Esophagus muscularis mucosa (tissue), 4 donors: ENCODE data around the gene ADAMTS18. TPM values are rescaled to one million over a fixed set of nuclear protein-coding genes. Genes with fewer than 3 reads are reported as not detected.
"Not testable (repeated sequence)": the region's sequence is repeated elsewhere in the genome, so short reads cannot be mapped to it uniquely, and the experiment has no call there.

ENCODE experiments used
- DNase-seq: peaks from one replicate; pipeline ENCODE4 v3.0.0-alpha.2; 2017; ENCODE audit errors: extremely low spot score
- H3K27ac ChIP-seq, 4 donors: fragments of 200-600 bp; sonication (generic); replicated peaks in 1 of 4; 1 replicate in 3 of 4; 2 replicates in 1 of 4; pipeline ENCODE4 v1.5.1; 2016 to 2019; ENCODE audit warnings: mild to moderate bottlenecking in 1 of 4
- H3K27me3 ChIP-seq, 4 donors: fragments of 200-600 bp; sonication (generic); one replicate each; pipeline versions ENCODE4 v1.5.1 to v1.6.0; 2016 to 2019
- H3K36me3 ChIP-seq, 4 donors: fragments of 200-600 bp; sonication (generic); one replicate each; pipeline ENCODE4 v1.5.1; 2016 to 2019
- H3K4me1 ChIP-seq, 4 donors: fragments of 200-600 bp; sonication (generic); one replicate each; pipeline ENCODE4 v1.5.1; 2016 to 2019
- H3K4me3 ChIP-seq, 4 donors: fragments of 200-600 bp; sonication (generic); 1 replicate in 2 of 4; 2 replicates in 2 of 4; pipeline ENCODE4 v1.5.1; 2016 to 2019; ENCODE audit warnings: mild to moderate bottlenecking in 4 of 4, moderate library complexity in 1 of 4
- H3K9me3 ChIP-seq, 4 donors: fragments of 200-600 bp; sonication (generic); 1 replicate in 3 of 4; 2 replicates in 1 of 4; pipeline ENCODE4 v1.5.1; 2016 to 2019
- EP300 ChIP-seq: sonication (generic); formaldehyde crosslinking; IDR thresholded peaks from one replicate; pipeline ENCODE4 v1.6.1; 2017; ENCODE audit warnings: antibody characterized with exemption
- POLR2A ChIP-seq: fragments of 450-650 bp; IDR thresholded peaks from one replicate; pipeline ENCODE4 v1.6.1; 2017; ENCODE audit warnings: antibody characterized with exemption, moderate library complexity, mild to moderate bottlenecking, low read depth
- POLR2AphosphoS5 ChIP-seq, 2 donors: sonication (generic); formaldehyde crosslinking; IDR thresholded peaks; one replicate each; pipeline ENCODE4 v1.6.1; 2017; ENCODE audit warnings: antibody characterized with exemption in 2 of 2
- WGBS: methylation state at CpG from one replicate; pipeline ENCODE4 v1.1.5; 2018; 5-methylcytosine and 5-hydroxymethylcytosine counted together
- intact Hi-C: fragments of 100-400 bp; cut with DNase I; formaldehyde crosslinking; loops from one replicate; pipeline ENCODE4 v1.15.1; 2023
- total RNA-seq, 4 donors: library from RNA; depleted of rRNA; stranded (reverse); fragments of >200 nt; gene quantifications; one replicate each; pipeline versions ENCODE4 v1.1.0 to v1.2.1, GENCODE V29; 2016
- TF ChIP-seq, protein P1 (sequence below), 3 experiments: fragments of 200-600 bp in 2 of 3; fragments of 450-650 bp in 1 of 3; sonication (generic) in 2 of 3; IDR thresholded peaks; one replicate each; pipeline ENCODE4 v1.5.1; 2017 to 2019; ENCODE audit warnings: antibody characterized with exemption in 3 of 3, mild to moderate bottlenecking in 2 of 3, moderate library complexity in 1 of 3

ADAMTS18 gene
- total RNA-seq, 4 donors from 2014 or later = 0.45 TPM; not detected in 3

DNA sequence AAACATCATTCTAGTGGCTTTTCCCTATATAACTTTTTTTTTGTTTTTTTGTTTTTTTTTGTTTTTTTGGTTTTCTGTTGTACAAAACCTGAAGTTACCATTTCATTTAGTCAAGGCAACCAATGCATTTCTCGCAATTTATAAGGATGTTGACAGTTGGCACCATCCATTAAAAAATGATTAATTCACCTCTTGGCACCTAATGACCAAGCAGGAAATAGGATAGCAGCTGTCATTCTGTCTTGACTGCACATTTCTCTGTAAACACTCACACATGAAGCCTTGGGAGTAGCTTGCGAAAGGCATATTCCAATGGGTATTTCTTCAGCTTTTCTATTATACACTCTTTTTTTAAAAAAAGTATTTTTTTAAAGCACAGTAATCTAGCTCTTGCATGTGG, 158.2 kb downstream of the ADAMTS18 start:
- no peaks in the 10 kb centered on the region for H3K36me3 ChIP-seq
- no peaks in the 10 kb centered on the region for H3K4me1 ChIP-seq
- no peaks in the 10 kb centered on the region for H3K9me3 ChIP-seq
- no peak overlapping the region for H3K4me3 ChIP-seq
- TF ChIP-seq POLR2A (no peak), EP300 (no peak), POLR2AphosphoS5 (IDR thresholded peaks at IDR 0.05) (no peak)
- TF ChIP-seq, protein P1, sequence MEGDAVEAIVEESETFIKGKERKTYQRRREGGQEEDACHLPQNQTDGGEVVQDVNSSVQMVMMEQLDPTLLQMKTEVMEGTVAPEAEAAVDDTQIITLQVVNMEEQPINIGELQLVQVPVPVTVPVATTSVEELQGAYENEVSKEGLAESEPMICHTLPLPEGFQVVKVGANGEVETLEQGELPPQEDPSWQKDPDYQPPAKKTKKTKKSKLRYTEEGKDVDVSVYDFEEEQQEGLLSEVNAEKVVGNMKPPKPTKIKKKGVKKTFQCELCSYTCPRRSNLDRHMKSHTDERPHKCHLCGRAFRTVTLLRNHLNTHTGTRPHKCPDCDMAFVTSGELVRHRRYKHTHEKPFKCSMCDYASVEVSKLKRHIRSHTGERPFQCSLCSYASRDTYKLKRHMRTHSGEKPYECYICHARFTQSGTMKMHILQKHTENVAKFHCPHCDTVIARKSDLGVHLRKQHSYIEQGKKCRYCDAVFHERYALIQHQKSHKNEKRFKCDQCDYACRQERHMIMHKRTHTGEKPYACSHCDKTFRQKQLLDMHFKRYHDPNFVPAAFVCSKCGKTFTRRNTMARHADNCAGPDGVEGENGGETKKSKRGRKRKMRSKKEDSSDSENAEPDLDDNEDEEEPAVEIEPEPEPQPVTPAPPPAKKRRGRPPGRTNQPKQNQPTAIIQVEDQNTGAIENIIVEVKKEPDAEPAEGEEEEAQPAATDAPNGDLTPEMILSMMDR (IDR thresholded peaks at IDR 0.05) = no peak
- DNase-seq = no peak
- H3K27ac ChIP-seq = no peak overlapping the region
- WGBS = 88% methylated on average over 2 of the region's 2 CpGs
- intact Hi-C loops = no loop called here
- H3K27me3 ChIP-seq = no peaks in the 10 kb centered on the region

DNA sequence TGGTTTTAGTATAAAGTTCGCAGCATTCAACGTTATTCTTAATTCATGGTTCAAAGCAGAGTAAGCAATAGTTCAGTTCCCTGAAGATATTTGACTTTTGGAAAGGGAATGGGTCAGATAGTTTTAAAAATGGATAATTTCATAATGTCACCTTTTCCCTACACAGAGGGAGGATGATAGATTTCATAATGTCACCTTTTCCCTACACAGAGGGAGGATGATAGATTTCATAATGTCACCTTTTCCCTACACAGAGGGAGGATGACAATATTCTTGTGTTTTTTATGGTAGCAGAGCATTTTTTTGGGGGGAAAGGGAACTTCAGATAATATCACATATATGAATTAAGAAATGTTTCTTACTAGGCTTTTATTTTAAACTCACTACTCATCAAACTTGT, 159.5 kb downstream of the ADAMTS18 start:
- H3K27ac ChIP-seq, H3K4me3 ChIP-seq, H3K4me1 ChIP-seq, DNase-seq, intact Hi-C loops, H3K27me3 ChIP-seq, H3K9me3 ChIP-seq, H3K36me3 ChIP-seq: not testable (repeated sequence)
- WGBS = 31% methylated on average over 2 of the region's 2 CpGs

DNA sequence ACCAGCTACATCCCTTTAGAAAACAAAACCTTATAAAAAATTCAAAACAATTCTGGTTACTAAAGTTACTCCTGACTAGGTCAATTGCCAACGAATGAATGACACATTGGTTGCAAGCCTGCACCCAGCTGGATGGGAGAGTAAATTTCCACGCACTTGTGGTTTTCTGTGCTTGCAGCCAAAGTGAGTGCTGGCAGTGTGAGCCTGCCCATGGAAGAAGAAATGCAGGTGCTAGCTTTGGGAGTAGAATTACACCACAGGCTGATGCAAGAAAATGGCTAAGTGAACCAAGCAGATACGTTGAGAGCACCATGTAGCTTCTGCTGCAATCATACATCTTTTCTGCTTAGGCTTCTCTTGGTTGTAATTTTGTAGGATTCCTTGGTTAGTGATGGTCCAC, 161.0 kb downstream of the ADAMTS18 start:
- no peak for DNase-seq
- TF ChIP-seq POLR2AphosphoS5 (IDR thresholded peaks at IDR 0.05) (no peak), POLR2A (no peak), EP300 (no peak)
- TF ChIP-seq, protein P1 (IDR thresholded peaks at IDR 0.05) = no peak
- WGBS = 56% methylated on average over 3 of the region's 3 CpGs
- Histone ChIP-seq H3K4me1 (no peaks in the 10 kb centered on the region), H3K27ac (no peak overlapping the region), H3K27me3 (peaks cover 0 to 8% (median 0%) of the 10 kb centered on the region in 4 donors), H3K9me3 (peaks cover 0 to 8% (median 0%) of the 10 kb centered on the region in 4 donors), H3K4me3 (no peak overlapping the region), H3K36me3 (no peaks in the 10 kb centered on the region)
- intact Hi-C loops = no loop called here

DNA sequence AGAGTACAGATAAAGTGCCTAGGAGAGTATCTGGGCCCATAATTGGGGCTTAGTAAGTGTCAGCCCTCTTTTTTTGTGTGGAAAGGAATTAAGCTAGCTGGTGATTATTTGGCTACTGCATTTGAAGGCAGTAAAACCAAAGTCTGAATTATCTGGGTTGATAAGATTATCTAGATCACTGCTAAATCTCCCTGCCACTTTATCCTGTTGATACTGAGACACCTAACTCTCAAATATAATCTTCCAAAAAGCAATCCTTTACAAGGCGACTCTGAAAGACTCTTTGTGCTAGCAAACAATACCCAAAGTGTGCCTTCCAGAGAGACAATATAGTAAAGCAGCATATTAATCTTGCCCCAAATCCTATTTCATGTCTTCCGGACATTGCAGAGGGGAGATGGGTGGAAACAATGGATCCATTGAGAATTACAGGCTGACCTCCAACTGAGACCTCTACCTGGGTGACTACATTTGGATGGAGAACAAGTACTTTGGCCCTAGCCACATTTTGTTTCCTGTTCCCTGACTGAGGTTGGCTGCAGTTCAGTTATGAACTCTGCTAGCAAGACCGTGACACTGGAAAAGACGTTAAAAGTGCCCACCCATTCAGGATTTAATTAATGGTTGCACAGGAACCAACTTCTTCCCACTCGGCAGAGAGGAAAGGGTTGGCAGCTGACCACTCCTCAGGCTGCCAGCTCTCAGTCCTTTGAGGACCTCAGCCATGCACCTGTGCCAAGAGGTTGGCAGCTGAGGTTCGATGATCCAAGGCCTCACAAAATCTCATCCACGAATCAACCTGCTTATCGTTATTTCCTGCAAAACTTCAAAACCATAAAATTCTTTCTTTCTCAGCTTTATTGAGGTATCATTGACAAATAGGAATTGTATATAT, 163.1 kb downstream of the ADAMTS18 start:
- DNase-seq = no peak
- H3K27ac ChIP-seq = no peak overlapping the region
- TF ChIP-seq, protein P1 (IDR thresholded peaks at IDR 0.05) = no peak
- TF ChIP-seq POLR2A = no peak
- H3K4me1 ChIP-seq = no peaks in the 10 kb centered on the region
- peaks cover 0 to 8% (median 0%) of the 10 kb centered on the region in 4 donors for H3K9me3 ChIP-seq
- H3K4me3 ChIP-seq = no peak overlapping the region
- intact Hi-C loops = no loop called here
- peaks cover 0 to 8% (median 0%) of the 10 kb centered on the region in 4 donors for H3K27me3 ChIP-seq
- 69% methylated on average over 8 of the region's 8 CpGs for WGBS
- H3K36me3 ChIP-seq = no peaks in the 10 kb centered on the region

DNA sequence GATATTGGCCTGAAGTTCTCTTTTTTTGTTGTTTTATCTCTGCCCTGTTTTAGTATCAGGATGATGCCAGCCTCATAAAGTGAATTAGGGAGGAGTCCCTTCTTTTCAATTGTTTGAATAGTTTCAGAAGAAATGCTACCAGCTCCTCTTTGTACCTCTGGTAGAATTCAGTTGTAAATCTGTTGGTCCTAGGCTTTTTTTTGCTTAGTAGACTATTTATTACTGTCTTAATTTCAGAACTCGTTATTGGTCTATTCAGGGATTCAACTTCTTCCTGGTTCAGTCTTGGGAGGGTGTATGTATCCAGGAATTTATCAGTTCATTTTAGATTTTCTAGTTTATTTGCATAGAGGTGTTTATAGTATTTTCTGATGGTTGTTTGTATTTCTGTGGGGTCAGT, 168.6 kb downstream of the ADAMTS18 start:
- H3K9me3 ChIP-seq, DNase-seq, H3K36me3 ChIP-seq, H3K4me1 ChIP-seq, H3K27ac ChIP-seq, intact Hi-C loops, H3K27me3 ChIP-seq, H3K4me3 ChIP-seq: not testable (repeated sequence)
- 63% methylated on average over 1 of the region's 1 CpG for WGBS

DNA sequence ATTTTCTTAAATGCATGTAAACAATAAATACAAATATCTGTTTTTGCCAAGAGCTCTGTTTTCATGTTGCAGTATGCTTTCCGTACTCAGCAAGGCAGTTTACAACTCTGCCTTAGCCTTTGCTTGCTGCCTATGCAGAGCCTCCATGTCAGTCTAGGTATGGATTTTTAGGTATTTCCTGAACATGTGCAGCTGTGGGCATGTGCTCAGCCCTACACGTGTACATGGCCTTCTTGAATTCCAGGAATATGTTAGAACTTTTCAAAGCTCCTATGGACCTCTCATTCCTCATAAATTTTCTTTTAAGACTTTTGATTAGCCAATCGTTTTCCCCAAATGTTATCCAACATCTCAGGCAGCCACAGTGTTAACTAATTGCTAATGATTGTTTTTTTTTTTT, 171.9 kb downstream of the ADAMTS18 start:
- H3K36me3 ChIP-seq = no peaks in the 10 kb centered on the region
- no peaks in the 10 kb centered on the region for H3K4me1 ChIP-seq
- H3K27ac ChIP-seq = no peak overlapping the region
- WGBS = 67% methylated on average over 3 of the region's 3 CpGs
- no peaks in the 10 kb centered on the region for H3K27me3 ChIP-seq
- DNase-seq = no peak
- H3K4me3 ChIP-seq = no peak overlapping the region
- TF ChIP-seq EP300 (no peak), POLR2AphosphoS5 (IDR thresholded peaks at IDR 0.05) (no peak), POLR2A (no peak)
- TF ChIP-seq, protein P1 (IDR thresholded peaks at IDR 0.05) = no peak
- no peaks in the 10 kb centered on the region for H3K9me3 ChIP-seq
- intact Hi-C loops = no loop called here
